ENCODE data around the gene RPRD1A. TPM values are rescaled to one million over a fixed set of nuclear protein-coding genes. Genes with fewer than 3 reads are reported as not detected.

The RPRD1A gene
- total RNA-seq, 2 donors from 2014 or later, result 30.6 to 31.1 TPM

- no peaks in the 10 kb centered on the region for H3K36me3 Mint-ChIP-seq (ENCODE audit: insufficient read depth in 2 of 2)
- no peaks in the 10 kb centered on the region for H3K27me3 Mint-ChIP-seq (ENCODE audit: low read depth)
- DNase-seq (no peak), ATAC-seq (replicated peaks in 1 of 2) (no peak)
- no peak overlapping the region for H3K4me3 Mint-ChIP-seq
- no peak overlapping the region for H3K27ac Mint-ChIP-seq
- no peaks in the 10 kb centered on the region for H3K9me3 Mint-ChIP-seq
- peaks cover 2% of the 10 kb centered on the region for H3K4me1 Mint-ChIP-seq (ENCODE audit: low read depth)
These were observed 125.2 kb downstream of the RPRD1A start for GRCh38 chr18:35942133-35942532.

- ATAC-seq (replicated peaks in 1 of 2) (no peak), DNase-seq (no peak)
- Mint-ChIP-seq H3K9me3 (no peaks in the 10 kb centered on the region), H3K27ac (no peak overlapping the region), H3K4me1 (ENCODE audit: low read depth) (peaks cover 4% of the 10 kb centered on the region), H3K27me3 (ENCODE audit: low read depth) (no peaks in the 10 kb centered on the region), H3K36me3 (ENCODE audit: insufficient read depth in 2 of 2) (no peaks in the 10 kb centered on the region), H3K4me3 (no peak overlapping the region)
These were observed 126.1 kb downstream of the RPRD1A start for GRCh38 chr18:35941299-35941698.

Other genes with a start within 250 kb of the RPRD1A start
- 10 to 100 TPM; 25.4 to 27.5 TPM for gene SLC39A6, start 61.8 kb upstream of the RPRD1A start, total RNA-seq
- gene ELP2, start 62.3 kb upstream of the RPRD1A start, total RNA-seq, result 100 to 1,000 TPM; 107 TPM
- gene MOCOS, start 119.9 kb upstream of the RPRD1A start, total RNA-seq, result 1 to 10 TPM in 1 of 2 donors, under 1 TPM in 1; 0.22 to 1.2 TPM
- gene FHOD3, start 230.2 kb upstream of the RPRD1A start, total RNA-seq, result under 1 TPM in 1 of 2 donors, not detected in 1; 0.28 TPM